HFFc6 (cell line): Measurements from ENCODE around the gene FHL1. TPM values are rescaled to one million over a fixed set of nuclear protein-coding genes. Genes with fewer than 3 reads are reported as not detected.

ENCODE experiments used
- DNase-seq: peaks from one replicate; pipeline ENCODE4 v3.0.0-alpha.2; 2018
- H3K27ac Mint-ChIP-seq: 2 replicates; pipeline ENCODE4 v1.8.0; 2020; ENCODE audit warnings: mild to moderate bottlenecking, mixed read lengths
- H3K27me3 Mint-ChIP-seq: 2 replicates; pipeline ENCODE4 v1.8.0; 2021; ENCODE audit warnings: mild to moderate bottlenecking, moderate library complexity, mixed read lengths; ENCODE audit not compliant: insufficient read depth
- H3K36me3 Mint-ChIP-seq: 2 replicates; pipeline ENCODE4 v1.8.0; 2021; ENCODE audit warnings: low read depth, mixed read lengths
- H3K4me1 Mint-ChIP-seq: 2 replicates; pipeline ENCODE4 v1.8.0; 2020; ENCODE audit warnings: low read depth, mixed read lengths
- H3K4me3 Mint-ChIP-seq: 2 replicates; pipeline ENCODE4 v1.8.0; 2020; ENCODE audit warnings: mild to moderate bottlenecking, moderate library complexity, mixed read lengths
- H3K9me3 Mint-ChIP-seq: 2 replicates; pipeline ENCODE4 v1.8.0; 2020; ENCODE audit warnings: mild to moderate bottlenecking, mixed read lengths
- CTCF ChIP-seq: fragments of 200-600 bp; sonication (generic); IDR thresholded peaks from 2 replicates; pipeline ENCODE4 v1.5.0; 2021; ENCODE audit warnings: antibody characterized with exemption, mild to moderate bottlenecking
- total RNA-seq, 6 experiments: library from RNA; stranded (reverse); fragmentation: NEBNext Ultra II Directional; extraction: Animal tissue kit (Norgen Biotek cat#: 25700); gene quantifications; 2 replicates in 1 of 6; 3 replicates in 5 of 6; pipeline ENCODE4 v1.2.3, GENCODE V29; 2021

FHL1 gene
- total RNA-seq, 6 experiments from 2014 or later = 409 to 808 (median 455) TPM

GRCh38 chrX:136112286-136112685 is 35.0 kb upstream of the FHL1 start:
- Mint-ChIP-seq H3K4me1 (no peaks in the 10 kb centered on the region), H3K27ac (no peak overlapping the region), H3K4me3 (no peak overlapping the region), H3K36me3 (no peaks in the 10 kb centered on the region), H3K27me3 (no peaks in the 10 kb centered on the region; the same call in none of the 2 replicates), H3K9me3 (no peaks in the 10 kb centered on the region)
- TF ChIP-seq CTCF = no peak
- DNase-seq = no peak

GRCh38 chrX:136112778-136113177 is 34.6 kb upstream of the FHL1 start:
- no peaks in the 10 kb centered on the region for H3K4me1 Mint-ChIP-seq
- H3K9me3 Mint-ChIP-seq = no peaks in the 10 kb centered on the region
- no peak for DNase-seq
- no peak overlapping the region for H3K4me3 Mint-ChIP-seq
- H3K36me3 Mint-ChIP-seq = no peaks in the 10 kb centered on the region
- TF ChIP-seq CTCF = no peak
- H3K27me3 Mint-ChIP-seq = no peaks in the 10 kb centered on the region; the same call in none of the 2 replicates
- no peak overlapping the region for H3K27ac Mint-ChIP-seq

- Mint-ChIP-seq H3K36me3 (peaks cover 3% of the 10 kb centered on the region; the same call in 1 of the 2 replicates), H3K27ac (no peak overlapping the region), H3K4me1 (peaks cover 5% of the 10 kb centered on the region), H3K27me3 (peaks cover under 1% of the 10 kb centered on the region), H3K9me3 (no peaks in the 10 kb centered on the region; the same call in 1 of the 2 replicates), H3K4me3 (no peak overlapping the region)
- DNase-seq = no peak
- no peak for TF ChIP-seq CTCF
Observed at GRCh38 chrX:136115126-136115903, 32.0 kb upstream of the FHL1 start.

- H3K4me1 Mint-ChIP-seq = peaks cover 5% of the 10 kb centered on the region
- H3K27me3 Mint-ChIP-seq = peaks cover 2% of the 10 kb centered on the region
- no peak overlapping the region for H3K4me3 Mint-ChIP-seq
- no peaks in the 10 kb centered on the region; the same call in 1 of the 2 replicates for H3K9me3 Mint-ChIP-seq
- no peak for TF ChIP-seq CTCF
- DNase-seq = no peak
- H3K36me3 Mint-ChIP-seq = peaks cover 3% of the 10 kb centered on the region; the same call in 1 of the 2 replicates
- H3K27ac Mint-ChIP-seq = no peak overlapping the region
Observed at GRCh38 chrX:136115904-136116297, 31.4 kb upstream of the FHL1 start.

- peaks cover 3% of the 10 kb centered on the region; the same call in 1 of the 2 replicates for H3K36me3 Mint-ChIP-seq
- H3K9me3 Mint-ChIP-seq = no peaks in the 10 kb centered on the region; the same call in 1 of the 2 replicates
- DNase-seq = no peak
- H3K4me1 Mint-ChIP-seq = peaks cover 5% of the 10 kb centered on the region
- TF ChIP-seq CTCF = no peak
- H3K27ac Mint-ChIP-seq = no peak overlapping the region
- peaks cover 5% of the 10 kb centered on the region for H3K27me3 Mint-ChIP-seq
- H3K4me3 Mint-ChIP-seq = no peak overlapping the region
Observed at GRCh38 chrX:136121788-136122187, 25.5 kb upstream of the FHL1 start.
